NCI-H82 treated with DMSO at 0.1 percent for 48 hours (cell line): ENCODE results near the gene PRADC1.

ENCODE experiments used
- DNase-seq: peaks from one replicate; lab custom pipeline; 2025; ENCODE audit not compliant: unreplicated experiment; lab: John Stamatoyannopoulos, UW

PRADC1 gene

DNA sequence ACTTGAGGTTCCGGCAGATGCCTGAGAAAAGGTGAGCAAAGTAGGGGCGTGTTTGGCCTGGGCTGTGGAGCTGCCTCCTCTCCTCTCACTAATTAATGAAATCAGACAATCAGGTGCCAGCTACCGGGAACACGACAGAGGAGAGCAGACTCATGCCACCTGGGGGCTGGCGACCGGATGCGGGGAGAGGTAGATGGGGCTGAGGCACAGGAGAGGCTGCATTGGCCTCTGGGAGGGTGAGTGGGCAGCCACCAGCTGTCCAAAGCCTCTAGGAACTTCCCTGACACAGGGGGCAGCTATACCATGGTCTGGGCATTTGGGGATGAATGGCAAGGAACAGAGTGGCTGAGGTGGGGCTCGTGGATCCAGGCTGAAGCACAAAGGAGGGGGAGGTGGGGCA lies 26.2 kb upstream of the PRADC1 start:
- no peak for DNase-seq

DNA sequence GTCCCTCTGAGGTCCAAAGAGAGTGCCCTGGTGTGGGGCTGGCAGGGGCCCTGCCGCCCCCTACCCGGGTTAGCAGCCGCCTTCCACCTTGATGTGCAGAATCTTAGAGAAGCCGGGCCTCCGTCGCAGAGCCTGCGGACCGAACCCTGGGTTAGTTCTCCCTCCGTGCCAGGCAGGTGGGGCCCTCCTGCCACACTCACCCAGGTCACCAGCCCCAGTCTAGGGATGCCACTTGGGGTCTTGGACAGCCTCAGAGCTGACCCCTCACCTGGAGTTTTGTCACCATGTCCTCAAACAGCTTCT lies 25.8 kb upstream of the PRADC1 start:
- no peak for DNase-seq

DNA sequence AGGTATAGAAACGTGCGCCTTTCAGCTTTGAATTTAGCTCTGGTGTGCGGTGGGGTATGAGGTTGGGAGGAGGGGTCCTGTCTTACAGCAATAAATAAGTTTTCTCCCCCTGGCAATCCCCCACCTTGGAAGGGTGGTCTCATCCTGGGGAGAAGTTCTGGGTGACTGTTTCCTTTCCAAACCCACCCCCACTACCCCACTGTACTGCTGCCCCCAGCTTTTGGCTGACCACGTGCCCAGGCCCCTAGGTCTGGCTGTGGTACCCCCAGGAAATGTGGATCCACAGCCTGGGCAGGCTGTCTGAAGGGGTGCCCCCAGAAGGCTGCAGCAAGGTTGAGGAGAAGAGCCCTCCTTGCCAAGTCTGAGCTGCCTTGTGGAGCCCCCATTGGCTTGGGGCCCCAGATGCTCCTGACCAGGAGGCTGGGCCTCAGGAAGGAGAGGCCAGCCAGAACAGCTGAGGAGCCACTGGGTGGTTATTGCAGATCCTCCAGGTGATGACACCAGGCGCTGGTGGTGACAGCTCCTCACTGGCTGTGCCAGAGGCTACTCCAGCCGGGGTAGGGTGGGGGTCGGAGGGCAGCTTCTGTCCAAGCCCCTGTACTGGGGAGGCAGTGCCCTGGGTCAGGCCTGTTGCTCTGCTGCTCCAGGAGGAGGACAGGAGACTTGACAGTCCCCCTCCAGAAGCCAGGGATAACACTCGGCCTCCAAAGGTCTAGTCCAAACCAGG lies 25.3 kb upstream of the PRADC1 start:
- DNase-seq, result no peak

DNA sequence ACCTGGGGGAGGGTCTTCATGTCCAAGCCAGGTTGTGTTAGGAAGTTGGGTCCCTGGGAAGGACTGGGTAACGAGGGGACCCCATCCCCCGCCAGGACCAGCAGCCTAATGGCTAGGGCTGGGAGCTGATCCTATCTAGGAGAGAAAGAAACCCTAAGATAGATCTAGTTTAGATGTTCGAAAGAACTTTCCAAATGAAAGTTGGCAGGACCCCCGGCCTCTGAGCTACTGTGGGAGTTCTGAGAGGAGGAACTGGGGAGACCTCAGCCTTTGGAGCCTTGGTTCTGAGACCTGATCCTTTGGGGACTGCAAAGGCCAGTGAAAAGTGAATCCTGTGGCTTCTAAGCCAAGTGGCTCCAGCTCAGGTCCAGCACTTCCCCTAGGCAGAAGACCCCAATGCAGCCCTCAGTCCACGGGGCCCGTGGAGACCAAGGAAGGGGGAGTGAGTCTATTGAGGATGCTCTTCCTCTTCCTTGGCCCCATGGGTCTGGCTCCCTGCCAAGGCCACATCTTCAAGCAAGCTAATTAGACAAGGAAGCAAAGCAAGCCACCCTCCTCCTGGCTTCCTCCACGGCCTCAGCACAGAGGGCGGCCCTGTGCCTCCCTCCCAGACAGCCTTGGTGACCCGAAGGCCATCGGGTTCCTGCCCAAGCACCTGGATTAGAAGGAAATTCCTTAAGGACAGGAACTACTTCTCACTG lies 24.5 kb upstream of the PRADC1 start:
- DNase-seq, result no peak

DNA sequence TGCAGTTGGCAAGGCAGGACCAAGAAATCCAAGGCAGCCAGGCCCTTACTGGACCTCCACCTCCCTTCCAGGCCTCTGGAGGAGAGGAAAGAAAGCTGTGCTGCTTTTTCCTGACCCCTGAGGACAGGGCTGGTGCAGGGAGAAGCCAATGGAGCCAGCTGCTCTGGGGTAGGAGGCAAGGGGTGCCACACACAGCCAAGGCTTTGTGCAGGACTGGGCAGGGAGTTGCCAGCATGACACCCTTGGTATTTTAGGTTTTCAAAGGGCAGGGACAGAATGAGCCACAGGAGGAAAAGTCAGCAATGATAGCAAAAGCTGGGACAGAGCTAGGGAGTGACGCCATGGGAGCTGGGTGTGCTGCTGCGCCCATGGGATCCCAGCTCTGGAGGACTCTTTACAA lies 24.0 kb upstream of the PRADC1 start:
- DNase-seq, result no peak

DNA sequence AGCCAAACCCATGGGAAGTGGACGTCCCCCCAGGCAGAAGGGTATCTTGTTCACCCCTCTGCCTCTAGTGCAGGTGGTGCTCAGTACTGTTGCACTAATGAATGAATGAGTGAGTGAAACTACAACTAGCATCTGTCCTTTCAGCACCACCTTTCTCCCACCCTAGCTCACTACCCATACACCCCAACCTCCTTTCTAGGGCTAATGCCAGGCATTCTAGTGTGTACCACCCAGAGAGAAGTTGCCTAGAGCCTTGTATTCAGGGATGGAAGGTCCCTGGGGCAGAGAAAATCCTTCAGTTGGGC lies 23.5 kb upstream of the PRADC1 start:
- no peak for DNase-seq

DNA sequence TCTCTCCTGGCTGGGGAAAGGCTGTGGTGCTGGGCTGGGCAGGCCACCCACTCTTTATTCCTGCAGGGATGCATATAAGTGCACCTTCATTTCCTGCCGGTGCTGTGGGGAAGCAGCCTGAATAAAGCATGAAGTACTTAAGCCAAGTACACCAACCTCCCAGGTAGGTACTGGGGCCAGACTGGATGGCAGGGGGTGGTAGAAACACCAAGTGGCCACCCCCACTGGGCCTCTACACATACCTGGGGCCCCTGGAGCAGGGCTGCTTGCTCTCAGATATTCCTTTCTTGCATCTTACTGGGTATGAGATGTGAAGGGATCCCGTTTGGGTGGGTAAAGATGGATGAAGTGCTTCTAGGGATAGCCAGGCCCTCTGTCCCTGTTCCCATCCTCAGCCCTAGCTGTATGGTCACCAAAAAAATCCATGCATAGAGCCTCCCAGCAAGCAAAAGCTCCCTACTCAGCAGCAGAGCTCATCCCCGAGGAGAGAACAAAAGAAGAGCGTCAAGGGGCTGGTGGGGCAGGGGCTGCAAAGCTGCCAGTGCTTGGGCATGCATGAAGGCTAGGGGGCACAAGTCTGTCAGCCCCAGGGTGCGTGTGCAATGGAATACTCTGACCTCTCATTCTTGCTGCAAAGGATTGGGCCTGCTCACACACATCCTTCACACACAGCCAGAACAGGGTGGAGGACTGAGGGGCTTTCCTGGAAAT lies 23.0 kb upstream of the PRADC1 start:
- DNase-seq, result no peak

DNA sequence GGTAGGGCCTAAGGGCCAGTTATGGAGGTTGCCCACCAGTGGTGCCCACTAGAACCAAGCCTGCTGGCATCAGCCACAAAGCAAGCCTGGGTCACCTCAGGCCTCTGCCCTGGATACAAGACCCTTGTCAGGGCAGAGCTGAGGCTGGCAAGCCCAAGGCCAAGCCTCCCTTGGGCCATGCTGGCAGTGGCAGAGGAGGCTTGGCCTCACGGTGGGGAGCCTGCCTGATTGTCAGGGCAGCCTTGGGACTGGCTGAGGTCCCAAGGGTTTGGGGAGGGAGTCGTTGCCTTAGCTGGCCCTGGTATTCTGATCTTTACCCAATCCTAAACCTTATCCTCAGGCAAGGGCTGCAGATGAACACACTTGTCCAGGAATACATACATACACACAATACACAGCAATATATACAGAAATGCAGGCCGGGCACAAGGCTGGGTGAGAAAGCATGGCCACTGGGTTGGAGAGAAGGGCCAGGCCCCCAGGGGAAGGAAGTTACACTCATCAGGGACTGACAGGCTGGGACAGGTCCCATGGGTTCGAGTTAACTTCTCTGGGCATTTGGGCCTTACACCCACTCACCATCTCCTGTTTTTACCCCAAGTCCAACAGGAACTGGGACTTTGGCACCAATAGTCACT lies 22.1 kb upstream of the PRADC1 start:
- DNase-seq, result no peak

DNA sequence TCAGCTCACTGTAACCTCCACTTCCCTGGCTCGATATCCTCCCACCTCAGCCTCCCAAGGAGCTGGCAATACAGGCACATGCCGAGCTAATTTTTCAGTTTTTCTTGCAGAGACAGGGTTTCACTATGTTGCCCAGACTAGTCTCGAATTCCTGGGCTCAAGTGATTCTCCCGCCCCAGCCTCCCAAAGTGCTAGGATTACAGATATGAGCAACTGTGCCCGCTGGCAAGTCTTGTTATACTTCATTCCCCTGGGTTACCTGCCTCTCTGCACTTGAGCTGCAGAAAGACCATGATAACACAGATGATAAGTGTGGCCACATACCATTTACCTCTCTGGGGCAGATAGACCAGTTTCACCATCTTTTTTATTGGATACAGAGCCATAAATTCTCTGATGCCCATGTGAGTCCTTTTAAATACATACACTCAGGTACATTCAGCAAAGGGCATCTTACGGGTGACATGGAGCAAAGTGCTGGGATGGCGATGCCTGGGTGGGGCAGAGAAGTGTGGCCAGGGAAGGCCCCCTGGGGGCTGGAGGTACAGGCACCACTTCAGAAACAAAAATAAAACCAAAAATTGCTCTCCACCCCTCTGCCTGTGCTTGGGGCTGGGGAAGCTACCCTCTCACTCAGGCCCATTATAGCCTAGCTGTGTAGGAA lies 21.4 kb upstream of the PRADC1 start:
- no peak for DNase-seq

DNA sequence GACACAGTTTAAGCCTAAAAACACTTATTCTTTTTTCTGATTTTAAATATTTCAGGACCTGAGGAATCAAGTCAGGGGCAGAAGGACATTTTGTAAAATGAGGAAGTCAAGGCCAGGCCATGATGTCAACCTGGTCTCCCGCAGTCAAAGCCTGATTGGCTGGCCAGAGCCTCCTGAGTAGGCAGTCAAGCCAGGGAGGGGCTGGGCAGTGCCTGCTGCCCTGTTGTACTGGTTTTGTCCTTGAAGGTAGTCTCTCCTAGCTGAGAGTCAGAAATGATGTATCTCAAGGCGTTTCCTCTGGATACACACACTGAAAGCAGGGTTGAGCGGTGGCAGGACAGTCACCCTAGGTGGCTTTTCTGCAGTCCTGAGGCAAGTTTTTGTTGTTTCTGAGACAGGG lies 20.9 kb upstream of the PRADC1 start:
- DNase-seq, result no peak

DNA sequence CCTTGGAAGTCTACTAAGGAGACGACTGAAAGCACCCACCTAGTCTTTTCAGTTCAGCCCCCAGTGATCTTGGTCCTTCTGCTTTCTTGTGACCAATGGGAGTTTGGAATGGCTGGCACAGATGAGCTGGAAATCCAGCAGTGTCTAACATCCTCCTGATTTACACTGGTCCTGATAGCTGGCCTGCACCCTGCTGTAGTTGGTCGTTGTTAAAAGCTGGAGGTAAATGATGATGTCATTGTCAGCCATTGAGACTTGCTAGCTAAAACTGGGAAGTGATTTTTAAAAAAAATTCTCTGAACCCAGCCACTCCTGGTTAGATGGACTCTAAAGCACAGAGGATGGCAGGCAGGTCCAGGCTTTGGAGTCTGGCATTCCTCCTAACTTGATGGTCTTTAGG lies 20.4 kb upstream of the PRADC1 start:
- DNase-seq, result no peak

DNA sequence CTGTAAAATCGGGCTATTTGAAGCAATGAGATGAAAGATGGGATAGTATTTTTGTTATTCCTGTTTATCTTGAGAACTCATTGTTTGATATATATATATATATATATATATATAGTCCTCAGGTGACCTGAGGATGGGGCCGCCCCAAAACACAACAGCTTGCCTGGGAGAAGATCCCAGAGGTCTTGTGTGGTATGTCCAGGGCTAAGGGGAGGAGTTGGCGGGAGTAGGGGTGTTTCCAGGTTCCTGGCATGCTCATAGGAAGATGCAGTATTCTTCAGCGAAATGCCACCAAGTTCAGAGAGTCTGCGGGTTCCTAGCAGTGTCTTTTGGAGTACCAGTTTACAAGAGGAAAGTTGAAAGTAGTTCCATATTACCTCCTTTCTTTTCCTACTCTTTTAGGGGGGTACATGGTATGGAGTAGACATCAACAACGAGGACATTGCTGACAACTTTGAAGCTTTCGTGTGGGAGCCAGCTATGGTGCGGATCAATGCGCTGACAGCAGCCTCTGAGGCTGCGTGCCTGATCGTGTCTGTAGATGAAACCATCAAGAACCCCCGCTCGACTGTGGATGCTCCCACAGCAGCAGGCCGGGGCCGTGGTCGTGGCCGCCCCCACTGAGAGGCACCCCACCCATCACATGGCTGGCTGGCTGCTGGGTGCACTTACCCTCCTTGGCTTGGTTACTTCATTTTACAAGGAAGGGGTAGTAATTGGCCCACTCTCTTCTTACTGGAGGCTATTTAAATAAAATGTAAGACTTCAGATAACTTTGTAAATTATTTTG lies 19.4 kb upstream of the PRADC1 start:
- no peak for DNase-seq

DNA sequence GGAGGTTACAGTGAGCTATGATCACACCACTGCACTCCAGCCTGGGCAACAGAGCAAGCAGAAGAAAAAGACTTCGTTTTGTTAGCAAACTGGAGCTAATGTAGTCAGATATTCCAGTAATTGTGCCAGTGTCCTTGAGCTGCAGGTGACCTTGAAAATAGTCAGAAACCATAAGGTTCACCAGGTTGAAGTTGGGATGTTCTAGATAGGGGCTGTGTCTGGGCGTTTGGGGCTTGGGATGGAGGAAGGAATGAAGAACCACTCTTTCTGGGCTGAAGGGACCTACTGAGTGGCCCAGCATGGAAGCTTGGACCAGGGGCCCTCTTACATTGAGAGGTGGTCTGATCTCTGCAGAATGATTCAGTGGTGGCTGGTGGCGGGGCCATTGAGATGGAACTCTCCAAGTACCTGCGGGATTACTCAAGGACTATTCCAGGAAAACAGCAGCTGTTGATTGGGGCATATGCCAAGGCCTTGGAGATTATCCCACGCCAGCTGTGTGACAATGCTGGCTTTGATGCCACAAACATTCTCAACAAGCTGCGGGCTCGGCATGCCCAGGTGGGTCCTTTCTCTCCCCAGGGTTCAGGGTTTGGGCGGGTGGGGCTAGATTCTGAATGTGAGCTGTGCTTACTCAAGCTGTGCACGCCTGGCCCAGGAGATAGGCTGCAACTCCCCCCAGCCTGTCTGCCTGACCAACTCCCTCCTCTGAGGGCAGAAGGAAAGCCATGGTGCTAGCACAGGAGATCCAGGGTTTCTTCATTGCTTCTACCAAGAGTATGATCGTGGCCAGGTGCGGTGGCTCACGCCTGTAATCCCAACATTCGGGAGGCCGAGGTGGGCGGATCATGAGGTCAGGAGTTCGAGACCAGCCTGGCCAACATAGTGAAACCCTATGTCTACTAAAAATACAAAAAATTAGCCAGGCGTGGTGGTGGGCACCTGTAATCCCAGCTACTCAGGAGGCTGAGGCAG lies 18.1 kb upstream of the PRADC1 start:
- no peak for DNase-seq

DNA sequence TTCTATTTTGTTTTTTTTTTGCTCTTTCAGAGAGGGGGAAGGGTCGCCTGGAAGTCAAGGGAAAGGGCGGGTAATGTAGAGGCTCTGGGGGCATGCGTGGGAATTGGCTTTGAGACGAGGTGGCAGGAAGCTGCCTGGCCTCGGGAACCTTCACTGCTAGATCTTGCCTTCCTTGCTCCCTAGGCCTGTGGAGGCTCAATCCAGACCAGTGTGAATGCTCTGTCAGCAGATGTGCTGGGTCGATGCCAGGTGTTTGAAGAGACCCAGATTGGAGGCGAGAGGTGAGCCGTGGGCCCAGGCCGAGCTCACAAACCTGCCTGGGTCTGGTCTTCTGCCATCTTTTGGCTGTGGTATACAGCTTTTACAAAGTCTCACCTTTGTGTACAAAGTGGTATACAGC lies 16.6 kb upstream of the PRADC1 start:
- no peak for DNase-seq

DNA sequence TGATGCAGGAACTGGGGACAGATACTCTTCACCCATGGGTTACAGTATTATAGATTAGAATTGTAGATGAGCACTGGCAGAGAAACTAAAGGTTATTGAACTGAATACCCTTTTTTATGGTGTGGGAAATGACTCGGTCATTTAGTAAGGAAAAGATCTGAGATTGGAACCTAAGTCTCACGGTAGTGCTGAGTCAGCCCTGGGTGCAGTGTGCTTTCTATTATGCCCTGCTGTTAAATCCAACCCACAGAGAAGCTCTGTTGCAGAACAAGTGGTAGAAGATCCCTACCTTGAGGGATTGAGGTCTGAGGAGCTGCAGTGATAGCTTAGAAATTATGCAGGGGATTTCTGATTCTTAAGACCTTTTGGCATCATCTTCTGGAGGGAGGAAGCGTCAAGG lies 13.8 kb upstream of the PRADC1 start:
- no peak for DNase-seq

DNA sequence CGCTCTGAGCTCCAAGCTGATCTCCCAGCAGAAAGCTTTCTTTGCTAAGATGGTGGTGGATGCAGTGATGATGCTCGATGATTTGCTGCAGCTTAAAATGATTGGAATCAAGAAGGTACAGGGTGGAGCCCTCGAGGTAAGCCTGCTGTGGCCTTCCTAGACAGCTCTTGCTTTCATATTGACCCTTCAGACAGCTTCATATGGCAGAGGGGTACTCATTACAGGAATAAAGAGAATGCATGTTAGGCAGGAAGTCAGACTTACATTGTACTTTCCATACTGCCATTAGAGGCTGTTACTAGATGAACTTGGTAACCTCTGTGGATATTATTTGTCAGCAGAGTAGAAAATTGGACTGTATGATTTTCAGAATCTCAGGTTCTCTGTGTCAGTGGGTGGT lies 11.5 kb upstream of the PRADC1 start:
- no peak for DNase-seq

DNA sequence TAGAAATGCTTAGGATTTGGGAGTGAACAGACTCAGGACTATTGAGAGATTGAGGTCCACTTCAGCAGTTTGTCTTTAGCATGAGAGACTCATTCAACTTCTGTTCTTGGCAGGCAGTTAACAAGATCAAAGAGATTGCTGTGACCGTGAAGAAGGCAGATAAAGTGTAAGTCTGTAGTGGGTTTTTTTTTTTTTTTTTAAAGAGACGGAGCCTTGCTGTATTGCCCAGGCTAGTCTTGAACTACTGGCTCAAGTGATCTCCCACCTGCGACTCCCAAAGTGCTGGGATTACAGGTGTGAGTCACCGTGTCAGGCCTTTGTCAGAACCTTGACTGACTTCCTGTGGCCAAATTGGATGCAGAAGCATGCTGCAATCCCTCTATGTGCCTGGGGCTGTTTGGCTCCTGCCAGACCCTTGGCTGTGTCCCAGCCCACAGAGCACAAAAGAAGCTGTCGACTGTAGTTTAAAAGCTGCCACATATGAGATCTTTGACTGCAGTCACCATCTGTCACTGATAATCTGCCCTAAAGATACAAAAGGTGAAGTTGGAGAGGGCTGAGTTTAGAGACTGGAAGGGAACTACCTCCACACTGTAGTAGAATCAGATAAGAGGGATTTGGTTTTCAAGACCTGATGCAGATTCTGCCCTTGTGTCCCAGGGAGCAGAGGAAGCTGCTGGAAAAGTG lies 11.0 kb upstream of the PRADC1 start:
- DNase-seq, result peak; percentile 87

DNA sequence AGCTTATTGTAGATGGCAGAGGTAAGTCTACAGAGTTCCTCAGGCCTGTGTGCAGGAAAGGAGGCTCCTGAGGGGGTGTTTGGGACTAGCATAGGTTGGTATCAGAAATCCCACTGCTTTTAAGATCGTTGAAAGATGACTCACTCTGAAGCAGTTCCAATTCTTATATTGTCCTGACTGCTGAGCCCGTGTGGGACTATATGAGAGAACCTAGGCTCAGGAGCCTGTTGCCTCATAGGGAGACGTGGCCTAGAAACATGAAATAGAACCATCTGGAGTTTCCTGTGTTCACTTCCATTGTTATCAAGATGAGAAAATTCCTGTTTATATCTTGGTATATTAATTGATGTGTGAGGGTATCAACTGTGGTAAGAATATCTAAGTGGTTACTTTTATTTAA lies 6.7 kb upstream of the PRADC1 start:
- DNase-seq, result no peak

DNA sequence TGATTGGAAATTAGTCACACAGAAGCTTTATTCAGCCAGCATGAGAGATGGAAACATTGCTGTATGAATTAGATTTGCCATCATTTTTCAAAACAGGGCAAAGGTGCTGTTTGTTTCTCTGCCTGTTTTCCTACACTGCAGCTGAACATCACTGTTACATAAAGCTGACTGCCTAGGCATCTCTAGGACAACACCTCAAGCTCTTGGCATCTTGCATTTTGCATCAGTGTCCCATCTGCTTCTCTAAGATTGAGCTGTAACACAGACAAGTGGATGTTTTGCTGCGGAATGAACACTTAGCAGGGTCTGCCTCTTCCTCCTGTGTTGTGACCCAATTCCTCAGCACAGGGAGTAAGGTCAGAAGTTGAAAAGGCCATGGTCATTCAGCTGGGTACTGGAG lies 5.9 kb upstream of the PRADC1 start:
- DNase-seq, result no peak
